GM21381 (cell line): Measurements from ENCODE around the gene RASD2.

Source experiments
- ATAC-seq: cut with Tn5 transposase; IDR thresholded peaks from one replicate; pipeline ENCODE4 v1.9.1; 2021; ENCODE audit warnings: mild to moderate bottlenecking, moderate library complexity; ENCODE audit not compliant: unreplicated experiment

RASD2 gene

DNA sequence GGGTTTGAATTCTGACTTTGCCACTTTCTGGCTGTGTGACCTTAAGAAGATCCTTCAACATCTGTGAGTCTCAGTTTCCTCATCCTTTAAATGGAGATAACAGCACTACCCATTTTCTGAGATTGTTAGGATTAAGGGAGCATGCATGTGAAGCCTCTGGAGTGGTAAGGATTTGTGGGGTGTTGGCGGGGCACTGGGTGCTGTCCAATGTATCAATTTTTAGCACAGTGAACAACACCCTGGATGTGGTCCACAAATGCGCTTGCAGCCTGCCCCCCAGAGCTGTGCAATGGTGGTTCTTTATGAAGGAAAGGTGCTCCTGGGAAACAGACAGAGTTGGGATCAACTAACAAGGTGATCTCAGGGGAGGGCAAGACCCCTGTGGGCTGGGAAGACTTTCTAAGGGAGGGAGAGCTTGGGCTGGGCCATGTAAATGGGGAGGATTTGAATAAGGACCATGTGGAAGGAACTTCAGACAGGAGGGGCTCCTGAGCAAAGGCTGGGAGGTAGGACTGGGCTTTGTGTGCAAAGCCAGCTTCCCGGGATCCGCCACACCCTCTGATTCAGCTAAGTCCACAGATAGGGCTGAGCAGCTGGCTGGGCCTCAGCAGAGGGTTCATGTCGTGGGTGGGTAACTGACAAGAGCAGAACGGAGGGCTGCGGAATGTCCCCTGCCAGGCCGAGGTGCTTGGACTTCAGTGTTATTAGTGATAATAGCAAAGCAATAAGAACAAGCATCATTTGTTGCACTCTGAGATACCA is 22.7 kb upstream of the RASD2 start:
- no peak for ATAC-seq

DNA sequence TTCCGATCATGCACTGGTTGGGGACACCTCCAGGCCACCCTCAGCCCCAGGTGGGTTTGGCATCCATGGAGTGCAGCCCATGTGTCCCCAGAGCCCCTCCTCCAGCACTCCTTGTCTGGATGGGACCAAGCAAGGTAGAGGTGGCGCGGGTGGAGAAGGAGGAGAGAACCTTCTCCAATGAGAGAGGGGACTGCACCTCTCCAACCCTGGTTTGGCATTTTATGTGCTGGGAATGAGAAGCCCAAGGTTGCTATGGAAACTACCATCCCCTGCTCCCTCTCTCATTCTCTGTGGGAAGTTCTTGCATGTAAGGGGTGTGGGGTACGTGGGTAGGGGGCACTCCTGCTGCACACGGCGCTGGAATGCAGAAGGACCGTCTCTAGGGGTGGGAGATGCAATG is 21.8 kb upstream of the RASD2 start:
- no peak for ATAC-seq

DNA sequence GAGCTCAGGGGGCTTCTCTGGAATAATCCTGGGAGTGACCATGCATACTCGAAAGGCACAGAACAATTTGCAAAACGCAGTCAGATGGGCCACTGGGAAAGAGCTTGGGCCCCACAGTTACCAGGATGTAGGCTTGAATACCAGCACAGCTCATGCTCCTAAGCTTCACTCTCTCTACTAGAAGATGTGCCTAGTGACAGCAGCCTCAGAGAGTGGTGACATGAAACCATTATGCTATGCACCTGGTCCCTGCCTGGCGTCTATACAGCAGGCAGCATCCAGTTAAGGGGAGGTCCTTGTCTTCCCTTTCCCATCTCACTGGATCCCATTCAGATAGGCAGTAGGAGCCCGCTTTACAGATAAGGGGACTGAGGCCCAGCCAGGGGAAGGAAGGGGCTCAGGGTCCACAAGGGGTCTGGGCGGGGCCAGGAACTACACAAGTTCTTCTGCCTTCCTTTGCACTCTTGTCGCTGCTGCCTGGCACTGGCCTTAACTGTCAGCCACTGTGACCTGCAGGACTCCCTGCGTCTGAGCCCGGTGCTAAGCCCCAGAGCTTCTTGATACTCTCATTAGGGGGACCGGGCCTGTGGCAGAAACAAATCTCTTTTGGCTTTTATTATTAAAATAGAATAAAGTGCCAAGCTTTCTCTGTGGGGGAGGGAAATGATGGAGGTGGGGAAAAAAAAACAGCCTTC is 21.2 kb upstream of the RASD2 start:
- ATAC-seq: no peak

DNA sequence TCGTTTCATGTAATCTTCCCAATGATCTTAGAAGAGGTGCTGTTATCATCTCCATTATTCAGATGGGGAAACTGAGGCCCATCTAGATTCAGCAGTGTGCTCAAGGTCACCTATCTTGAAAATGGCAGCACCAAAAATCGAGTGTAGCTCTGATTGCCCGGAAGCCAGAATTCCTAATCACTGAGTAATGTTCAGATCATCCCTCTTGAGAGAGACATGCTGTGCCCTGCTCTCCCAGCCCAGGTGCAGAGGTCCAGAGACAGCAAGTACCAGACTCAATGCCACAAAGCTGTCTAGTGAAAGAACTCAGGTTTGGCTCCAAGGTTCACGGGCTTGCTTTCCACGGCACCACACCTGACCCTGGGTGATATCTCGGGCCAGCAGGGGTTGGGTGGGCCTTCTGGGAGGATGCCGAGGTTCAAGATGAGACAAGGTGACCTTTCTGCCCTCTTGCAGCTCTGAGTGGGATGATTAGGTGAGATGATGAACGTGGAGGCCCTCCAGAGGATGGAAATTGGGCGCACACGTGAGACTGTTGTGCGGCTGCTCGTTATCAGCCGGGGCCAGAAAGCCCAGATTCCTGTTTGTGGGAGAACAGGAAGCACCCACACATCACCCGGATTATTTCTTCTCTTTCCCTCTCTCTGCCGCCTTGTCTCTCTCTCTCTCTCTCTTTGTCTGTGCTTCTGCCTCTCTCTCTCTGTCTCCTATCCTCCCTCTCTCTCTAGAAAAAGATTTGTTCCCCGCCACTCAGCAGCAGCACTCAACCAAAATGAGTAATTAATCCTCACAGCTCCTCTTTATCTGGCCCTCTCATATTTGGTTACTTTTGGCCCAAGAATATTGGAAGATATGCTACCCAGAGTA is 19.0 kb upstream of the RASD2 start:
- ATAC-seq: no peak

DNA sequence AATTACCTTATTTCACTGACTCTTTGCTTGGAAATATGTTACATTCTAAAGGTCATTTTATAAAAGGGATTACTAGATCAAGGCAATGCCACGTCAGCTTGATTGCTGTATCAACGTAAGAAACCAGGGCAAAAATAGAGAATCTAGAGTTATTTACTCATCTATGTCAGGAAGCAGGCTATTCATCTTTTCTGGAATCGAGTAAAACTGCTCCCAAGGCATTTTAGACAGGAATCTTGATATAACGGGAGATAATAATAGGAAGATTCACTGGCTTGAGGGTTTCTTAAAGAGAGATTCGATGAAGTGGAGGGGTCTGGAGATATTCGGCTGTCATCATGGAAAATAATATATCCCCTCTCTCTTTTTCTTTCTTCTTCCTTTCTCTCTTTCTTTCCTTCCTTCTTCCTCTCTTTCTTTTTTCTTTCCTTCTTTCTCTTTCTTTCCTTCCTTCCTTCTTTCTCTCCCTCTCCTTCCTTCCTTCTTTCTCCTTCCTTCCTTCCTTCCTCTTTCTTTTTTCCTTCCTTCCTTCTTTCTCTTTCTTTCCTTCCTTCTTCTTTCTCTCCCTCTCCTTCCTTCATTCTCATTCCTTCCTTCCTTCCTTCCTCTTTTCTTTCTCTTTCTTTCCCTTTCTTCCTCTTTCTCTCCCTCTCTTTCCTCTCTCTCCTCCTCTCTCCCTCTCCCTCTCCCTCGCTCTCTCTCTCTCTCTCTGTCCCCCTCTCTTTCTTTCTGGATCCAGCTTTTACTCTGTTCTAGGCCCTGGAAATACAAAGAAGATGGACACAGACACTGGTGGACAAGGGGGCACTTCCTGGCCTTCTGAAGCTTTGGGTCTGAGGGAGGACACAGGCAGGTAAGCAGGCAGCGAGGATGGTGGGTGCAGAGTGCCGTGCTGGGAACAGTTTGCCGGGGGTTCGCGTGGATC is 18.1 kb upstream of the RASD2 start:
- no peak for ATAC-seq

DNA sequence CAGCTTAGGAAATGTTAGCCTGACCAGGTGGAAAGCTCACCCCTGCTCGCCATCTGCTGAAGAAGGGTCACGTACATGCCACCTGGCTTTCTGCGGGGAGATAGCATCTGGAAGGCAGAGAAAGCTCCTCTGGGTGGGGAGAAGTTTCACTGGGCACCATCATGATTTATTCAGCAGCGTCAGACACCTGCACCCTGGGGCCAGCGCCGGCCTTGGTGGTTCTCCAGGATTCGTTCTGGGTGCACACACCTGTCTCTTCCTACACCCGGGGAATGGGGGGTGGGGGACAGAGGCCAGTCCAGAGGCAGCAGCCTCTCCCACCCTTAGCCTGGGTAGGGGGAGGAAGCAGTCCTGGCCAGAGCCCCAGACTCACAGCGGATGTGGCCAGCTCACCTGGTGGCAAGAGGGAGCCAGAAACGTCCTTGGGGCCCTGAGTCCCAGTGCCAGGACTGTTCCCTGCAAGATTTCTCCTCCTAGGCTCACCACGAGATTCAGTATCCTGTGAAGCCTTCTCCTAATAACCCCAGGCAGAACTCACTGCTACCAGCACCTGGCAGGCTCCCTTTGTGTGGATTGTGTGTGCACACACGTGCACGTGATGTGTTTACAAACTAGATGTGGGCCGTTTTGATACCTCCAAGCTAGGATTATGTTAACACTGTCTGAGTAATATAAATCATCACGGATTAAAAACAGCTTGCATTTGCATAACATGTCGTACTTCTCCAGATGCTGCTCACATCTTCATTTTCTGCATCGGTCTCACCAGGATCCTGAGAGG is 17.3 kb upstream of the RASD2 start:
- no peak for ATAC-seq

DNA sequence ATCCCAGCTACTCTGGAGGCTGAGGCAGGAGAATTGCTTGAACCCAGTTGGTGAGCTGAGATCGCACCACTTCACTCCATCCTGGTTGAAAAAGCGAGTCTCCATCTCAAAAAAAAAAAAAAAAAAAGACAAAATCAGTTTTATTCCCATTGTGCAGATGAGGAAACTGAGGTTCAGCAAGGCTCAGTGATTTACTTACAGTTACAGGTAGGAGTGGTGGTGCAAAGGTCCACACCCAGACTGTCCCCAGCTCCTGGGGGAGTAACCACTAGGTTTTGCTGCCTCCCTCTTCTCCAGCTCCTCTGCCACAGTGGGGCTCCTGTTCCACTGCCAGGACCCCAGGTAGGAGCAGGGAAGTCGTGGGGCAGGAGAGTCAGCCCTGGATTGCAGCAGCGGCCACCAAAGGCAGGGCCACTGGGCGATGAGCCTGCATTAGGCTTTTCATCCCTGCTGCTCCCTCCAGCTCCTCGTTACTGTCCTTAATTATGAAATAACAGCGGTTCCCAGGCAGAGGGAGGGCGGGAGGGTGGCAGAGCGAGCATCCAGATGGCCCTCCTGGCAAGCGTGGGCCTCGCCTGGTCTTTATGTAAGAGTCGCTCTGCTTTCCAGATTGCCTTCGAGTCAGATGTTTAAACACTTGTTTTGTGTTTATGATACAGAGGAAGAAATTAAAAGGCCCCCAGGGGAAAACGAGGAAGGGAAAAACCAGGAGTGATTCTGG is 15.5 kb upstream of the RASD2 start:
- ATAC-seq: no peak

DNA sequence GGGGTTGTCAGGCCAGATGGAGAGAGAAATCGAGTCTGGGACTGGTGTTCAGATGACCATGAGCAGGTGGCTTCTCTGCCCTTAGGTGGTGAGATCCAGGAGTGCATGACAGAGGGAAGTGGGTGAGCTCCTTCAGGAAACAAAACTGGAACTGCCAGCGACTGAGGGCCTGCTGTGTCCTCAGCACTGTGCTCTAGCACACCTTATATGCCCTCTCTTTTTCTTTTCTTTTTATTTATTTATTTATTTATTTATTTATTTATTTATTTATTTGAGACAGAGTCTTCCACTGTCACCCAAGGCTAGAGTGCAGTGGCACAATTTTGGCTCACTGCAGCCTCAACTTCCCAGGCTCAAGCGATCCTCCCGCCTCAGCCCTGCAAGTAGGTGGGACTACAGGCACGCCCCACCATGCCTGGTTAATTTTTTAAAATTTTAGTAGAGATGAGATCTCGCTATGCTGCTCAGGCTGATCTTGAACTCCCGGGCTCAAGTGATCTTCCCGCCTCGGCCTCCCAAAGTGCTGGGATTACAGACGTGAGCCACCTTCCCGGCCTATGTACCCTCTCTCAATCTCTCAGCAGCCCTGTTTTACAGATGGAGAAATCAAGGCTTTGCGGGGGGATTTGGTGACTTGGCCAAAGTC is 14.8 kb upstream of the RASD2 start:
- ATAC-seq: no peak

DNA sequence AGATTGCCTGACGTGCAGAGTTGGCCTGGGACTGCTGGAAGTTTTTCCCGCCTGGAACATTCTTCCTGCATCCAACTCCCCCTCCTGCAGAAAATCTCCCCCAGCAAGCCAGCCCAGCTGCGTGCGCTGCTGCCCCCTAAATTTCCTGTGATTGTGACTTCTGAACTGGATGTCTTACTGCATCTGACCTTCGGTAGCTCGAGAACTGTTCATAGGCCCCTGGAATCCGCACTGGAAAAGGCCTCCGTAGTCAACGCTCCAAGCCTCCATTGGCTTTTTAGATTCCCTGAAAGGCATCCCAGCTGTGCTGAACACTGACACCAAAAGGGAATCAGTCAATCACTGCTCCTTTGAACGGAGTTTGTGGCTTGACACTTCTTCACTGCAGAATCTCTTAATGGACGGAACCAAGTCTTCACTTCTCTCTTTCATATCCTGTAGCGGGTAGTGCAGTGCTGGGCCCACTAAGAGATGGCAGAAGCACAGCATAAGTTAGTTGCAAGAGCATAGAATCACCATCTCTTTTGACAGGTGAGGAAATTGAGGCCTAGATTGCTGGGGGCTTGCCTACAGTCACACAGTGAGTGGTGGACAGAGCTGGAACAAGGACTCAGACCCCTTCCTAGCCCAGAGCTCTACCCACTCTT is 14.2 kb upstream of the RASD2 start:
- no peak for ATAC-seq

DNA sequence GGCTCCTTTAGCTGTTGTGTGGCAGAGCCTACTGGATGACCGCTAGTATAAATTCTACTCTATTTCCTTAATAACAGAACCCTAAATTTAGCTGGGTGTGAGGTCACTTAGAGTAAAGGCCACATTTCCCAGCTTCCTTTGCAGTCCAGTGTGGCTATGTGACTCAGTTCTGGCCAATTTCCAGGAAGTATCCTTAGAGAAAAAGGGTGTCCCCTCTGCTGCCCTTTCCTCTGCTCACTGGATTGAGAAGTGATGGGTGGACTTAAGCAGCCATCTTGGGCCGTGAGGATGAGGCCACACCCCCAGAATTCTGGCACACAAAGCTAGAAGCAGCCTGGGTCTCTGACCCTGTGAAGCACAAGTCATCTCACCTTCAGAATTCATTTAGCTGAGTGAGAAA is 11.7 kb upstream of the RASD2 start:
- no peak for ATAC-seq

DNA sequence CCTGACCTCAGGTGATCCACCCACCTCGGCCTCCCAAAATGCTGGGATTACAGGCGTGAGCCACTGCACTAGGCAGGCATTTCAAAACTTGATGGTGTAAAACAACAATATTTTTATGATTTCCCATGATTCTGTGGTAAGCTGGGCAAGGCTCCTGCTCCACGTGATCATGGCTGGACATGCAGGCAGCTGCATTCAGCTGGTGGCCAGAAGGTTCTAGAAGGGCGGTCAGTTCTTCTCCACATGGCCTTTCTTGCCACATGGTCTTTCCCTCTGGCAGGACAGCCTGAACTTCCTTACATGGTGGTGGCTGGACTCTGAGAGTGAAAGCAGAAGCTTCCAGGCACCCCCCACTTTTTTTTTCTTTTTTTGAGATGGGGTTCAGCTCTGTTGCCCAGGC is 9.9 kb upstream of the RASD2 start:
- ATAC-seq: no peak

DNA sequence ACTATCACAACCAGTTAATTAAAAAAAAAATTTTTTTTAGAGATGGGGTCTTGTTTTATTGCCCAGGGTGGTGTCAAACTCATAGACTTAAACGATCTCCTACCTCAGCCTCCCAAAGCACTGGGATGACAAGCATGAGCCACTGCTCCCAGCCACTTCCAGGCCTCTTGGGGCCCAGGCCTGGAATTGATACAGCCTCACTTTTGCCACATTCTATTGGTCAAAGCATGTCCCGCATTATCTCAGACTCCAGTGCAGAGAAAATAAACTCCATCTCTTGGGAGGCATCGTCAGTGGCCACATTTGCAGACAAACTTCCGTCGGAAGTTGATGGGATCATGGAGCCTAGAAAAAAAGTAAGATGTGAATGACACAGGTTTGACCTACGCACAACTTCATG is 9.4 kb upstream of the RASD2 start:
- no peak for ATAC-seq

DNA sequence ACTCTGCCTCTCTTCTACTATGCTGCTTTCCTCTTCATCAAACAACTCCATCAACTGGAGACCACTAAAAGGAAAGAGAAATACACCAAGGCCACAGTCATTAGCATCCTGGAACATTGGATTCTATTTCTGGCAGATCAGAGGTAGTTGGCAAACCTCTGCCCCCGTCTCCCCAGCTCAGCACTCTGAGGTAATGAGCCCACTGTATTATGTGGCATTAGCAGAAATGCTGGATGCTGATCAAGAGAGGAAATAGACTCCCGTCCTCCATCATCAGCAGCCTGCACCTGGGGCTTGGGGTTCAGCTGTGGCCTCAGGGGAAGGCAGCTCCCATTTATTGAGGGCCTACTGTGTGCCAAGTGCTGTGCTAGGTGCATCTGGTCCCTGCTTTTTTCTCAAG is 9.0 kb upstream of the RASD2 start:
- ATAC-seq: no peak

DNA sequence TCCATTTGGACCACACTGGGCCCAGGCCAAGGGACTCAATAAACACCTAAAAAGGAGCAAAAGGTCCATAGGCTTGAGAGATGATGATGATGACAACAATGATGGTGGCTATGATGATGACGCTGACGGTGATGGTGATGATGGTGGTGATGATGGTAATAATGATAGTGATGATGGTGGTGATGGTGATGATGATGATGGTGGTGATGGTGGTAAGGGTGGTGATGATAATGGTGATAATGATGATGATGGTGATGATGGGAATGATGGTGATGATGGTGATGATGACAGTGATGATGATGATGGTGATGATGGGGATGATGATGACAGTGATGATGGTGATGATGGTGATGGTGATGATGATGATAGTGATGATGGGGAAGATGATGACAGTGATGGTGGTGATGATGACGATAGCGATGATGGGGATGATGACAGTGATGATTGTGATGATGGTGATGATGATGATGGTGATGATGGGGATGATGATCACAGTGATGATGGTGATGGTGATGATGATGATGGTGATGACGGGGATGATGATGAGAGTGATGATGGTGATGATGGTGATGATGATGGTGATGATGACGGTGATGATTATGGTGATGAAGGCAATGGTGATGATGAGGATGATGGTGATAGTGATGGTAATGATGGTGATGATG is 7.1 kb upstream of the RASD2 start:
- no peak for ATAC-seq

DNA sequence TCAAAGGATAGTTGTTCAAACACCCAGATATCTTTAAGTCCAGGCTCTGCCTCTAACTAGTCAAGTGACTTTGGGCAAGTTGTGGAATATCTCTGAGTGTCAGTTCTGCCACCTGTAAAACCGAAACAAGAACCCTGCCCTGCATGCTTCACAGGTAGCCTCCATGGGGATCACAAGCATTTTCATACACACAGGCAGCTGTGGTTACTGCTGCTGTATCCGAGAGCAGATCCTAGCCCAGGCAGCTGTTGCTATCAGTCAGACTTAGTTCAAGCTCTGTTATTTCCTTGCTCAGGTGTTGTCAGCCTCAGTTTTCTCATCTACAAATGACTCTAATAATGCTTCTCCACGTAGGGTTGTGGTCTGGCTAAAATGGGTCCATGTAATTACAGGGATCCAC is 6.5 kb upstream of the RASD2 start:
- ATAC-seq: no peak

DNA sequence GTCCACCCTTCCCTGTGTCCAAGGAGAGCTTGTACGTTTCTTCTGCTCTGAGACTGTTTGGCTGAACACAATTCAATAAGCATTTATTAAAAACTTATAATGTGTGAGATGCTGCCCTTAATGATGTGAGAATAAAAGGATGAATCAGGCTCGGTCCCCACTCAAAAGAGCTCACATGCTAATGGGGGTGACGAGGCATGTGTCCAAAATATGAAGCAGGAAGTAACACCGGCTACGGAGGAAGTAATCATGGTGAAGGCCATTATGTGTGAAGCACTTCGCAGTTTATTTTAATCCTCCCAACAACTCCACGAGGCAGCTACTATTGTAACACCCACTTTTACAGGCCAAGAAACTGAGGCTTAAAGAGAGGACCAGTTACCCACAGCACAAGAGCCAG is 3.4 kb upstream of the RASD2 start:
- no peak for ATAC-seq

DNA sequence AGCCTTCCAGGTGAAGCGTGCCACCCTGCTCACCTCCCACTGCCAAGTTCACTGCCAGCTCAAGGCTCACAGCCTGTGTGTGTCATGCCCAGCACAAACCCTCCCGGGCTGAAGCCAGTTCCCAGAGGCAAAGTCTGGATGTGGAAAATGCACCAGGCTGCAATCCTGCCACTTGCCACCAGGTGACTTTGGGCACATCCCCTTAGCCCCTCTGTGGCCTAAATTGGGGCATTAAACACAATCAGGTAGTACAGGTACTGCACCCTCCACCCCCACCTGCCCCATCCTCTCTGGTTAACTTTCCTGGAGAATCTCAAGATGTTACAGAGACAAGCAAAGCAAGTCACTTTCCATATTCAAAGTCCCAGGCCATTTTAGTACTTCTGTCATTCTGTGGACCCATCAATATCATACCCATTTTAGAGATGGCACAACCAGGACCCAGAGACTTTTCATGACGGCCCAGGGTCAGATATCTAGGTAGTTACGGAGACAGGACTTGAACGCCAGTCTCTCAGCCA is 1.8 kb upstream of the RASD2 start:
- no peak for ATAC-seq

DNA sequence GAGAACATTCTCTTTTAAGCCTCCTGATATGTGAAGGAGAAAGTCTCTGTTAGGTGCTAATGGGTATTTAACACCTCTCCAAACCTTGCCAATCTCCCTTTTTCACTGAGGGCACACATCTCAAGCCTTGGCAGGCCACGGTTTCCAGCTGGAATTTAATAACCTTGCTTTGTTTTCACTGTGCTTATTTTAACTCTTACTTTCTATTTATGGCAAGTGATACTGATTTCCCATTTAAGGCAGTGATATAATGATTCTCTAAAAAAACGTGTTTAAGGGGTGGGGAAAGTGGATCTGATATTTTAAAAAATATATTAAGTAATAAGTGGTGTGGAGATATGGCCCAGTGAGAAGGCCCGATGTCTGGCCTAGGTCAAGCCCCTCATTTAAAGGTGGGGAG is 1.1 kb upstream of the RASD2 start:
- ATAC-seq: no peak
